NCI-H128 (cell line): ENCODE measurements around the gene ABHD2.

ENCODE experiments used
- DNase-seq: peaks from one replicate; lab custom pipeline; 2025; ENCODE audit not compliant: unreplicated experiment; lab: John Stamatoyannopoulos, UW

Gene ABHD2

DNA sequence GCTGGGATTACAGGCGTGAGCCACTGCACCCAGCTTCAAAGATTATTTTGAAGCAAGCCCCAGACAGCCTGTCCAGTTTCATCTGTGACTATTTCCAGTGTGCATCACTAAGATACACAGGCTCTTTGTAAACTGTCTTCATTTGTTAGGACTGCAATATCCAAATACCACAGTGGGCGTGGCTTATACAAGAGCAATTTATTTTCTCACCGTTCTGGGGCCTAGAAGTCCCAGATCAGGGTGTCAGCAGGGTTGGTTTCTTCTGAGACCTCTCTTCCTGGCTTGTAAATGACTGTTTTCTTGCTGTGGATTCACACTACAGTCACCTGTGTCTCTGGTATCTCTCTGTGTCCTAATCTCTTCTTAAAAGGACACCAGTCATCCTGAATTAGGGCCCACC, 73.4 kb downstream of the ABHD2 start:
- no peak for DNase-seq

GRCh38 chr15:89163271-89164055, 75.2 kb downstream of the ABHD2 start:
- DNase-seq = no peak

DNA sequence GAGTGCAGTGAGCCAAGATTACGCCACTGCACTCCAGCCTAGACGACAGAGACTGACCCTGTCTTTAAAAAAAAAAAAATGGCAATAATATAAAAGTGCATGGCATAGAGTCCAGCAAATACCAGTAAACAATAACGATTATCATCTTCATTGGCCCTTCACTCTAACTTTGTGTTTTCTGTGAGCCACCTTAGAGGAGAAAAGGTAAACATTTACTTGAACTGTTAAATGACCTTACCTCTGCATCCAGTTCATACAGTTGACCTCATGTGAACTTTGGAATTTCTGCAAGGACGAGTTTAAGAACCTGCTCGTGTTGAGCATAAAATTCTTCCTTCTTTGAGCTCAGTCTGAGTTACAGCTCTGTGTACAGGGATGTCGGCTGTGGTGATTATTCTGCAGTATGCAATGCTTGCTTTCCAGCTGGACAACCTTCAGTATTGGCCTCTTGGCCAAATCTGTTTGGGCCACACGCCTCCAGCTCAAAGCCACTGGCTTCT, 76.5 kb downstream of the ABHD2 start:
- no peak for DNase-seq

GRCh38 chr15:89165677-89166076, 77.4 kb downstream of the ABHD2 start:
- DNase-seq = no peak

GRCh38 chr15:89167267-89168176, 79.3 kb downstream of the ABHD2 start:
- DNase-seq = no peak

DNA sequence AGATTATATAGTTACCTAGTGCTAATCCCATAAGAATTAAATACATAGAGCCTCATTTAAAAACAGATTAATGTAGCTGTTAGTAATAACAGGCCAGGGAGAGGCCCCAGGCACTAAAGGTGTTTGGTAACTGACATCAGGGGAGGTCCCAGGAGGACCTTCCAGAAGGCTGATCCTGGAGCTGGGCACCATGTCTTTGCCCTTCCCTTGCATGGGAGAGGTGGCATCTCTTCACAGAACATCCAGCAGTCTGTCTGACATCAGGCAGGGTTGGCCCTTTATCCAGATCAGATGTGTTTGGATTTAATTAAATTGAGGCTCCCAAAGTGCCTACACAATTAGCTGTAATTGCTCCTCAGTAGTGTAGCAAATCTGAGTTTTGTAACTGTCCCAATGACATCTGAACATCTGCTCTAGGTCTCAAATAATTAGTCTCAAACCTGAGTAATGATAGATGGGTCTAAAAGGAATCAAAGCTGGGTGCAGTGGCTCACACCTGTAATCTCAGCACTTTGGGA, 80.1 kb downstream of the ABHD2 start:
- no peak for DNase-seq

- DNase-seq = no peak
Observed at GRCh38 chr15:89170364-89170763, 82.1 kb downstream of the ABHD2 start.

- peak; percentile 24 for DNase-seq
Observed at GRCh38 chr15:89171136-89172072, 83.1 kb downstream of the ABHD2 start.

- no peak for DNase-seq
Observed at GRCh38 chr15:89172921-89173320, 84.7 kb downstream of the ABHD2 start.

- DNase-seq = no peak
Observed at GRCh38 chr15:89174476-89174875, 86.2 kb downstream of the ABHD2 start.

DNA sequence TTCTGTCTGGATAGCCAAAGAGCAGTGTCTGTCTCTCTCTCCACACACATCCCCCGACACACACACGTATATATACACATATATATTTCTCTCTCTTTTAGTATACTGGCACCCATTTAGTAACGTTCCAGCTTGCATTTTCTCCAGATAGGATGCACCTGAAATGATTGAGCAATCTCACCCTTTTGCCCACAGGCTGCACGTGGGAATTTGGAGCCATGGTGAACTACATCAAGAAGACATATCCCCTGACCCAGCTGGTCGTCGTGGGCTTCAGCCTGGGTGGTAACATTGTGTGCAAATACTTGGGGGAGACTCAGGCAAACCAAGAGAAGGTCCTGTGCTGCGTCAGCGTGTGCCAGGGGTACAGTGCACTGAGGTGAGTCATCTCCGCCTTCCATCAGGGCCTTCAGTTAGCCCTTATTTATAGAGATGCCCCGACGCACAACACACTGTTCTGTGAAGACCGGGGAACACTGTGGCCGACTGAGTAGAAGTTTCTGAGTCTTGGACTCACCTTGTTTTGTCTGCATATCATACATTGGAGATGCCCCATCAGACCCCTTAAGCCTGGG, 87.4 kb downstream of the ABHD2 start:
- DNase-seq = no peak

- DNase-seq = no peak
Observed at GRCh38 chr15:89177116-89177515, 88.9 kb downstream of the ABHD2 start.

GRCh38 chr15:89177633-89178306, 89.5 kb downstream of the ABHD2 start:
- DNase-seq = peak; percentile 43

DNA sequence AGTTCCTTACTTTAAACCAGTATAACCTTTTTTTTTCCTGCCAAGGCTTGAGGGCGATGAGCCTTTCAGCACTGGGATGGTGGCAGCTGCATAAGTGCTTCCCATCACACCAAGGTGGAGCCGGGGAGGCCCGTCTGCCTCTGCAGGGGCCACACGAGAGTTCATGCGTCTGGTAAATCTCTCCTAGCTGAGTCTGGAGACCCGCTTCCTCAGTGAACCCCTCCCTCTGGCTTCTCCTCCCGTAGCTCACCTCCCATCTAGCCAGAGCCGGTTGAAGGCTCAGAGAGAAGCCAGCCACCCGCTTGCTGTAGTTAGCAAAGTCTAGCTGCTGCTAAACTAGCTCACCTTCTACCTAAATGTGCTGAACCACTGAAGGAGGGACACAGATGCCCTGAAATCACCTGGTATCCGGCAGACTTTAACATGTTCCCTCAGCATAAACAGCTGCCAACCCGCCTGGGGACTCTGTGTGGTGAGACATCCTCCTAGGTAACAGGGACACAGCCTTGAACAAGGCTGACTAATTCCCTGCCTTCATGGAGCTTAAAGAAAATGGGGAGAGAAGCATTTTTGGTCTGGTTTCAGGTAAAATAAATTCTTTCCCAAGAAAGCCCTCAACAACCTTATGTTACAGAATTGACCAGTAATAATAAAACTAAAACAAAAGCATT, 90.2 kb downstream of the ABHD2 start:
- DNase-seq = no peak

GRCh38 chr15:89179966-89180875, 92.0 kb downstream of the ABHD2 start:
- no peak for DNase-seq

- DNase-seq = no peak
Observed at GRCh38 chr15:89184357-89184756, 96.1 kb downstream of the ABHD2 start.

GRCh38 chr15:89184886-89185526, 96.8 kb downstream of the ABHD2 start:
- DNase-seq = no peak

- DNase-seq = no peak
Observed at GRCh38 chr15:89186803-89187202, 98.5 kb downstream of the ABHD2 start.
